ENCODE results near the gene CIB2.

GRCh38 chr15:78098131-78098755, 33.0 kb downstream of the CIB2 start:
- TF ChIP-seq CTCF (IDR thresholded peaks at IDR 0.05), result no peak
- TF ChIP-seq EZH2 (IDR thresholded peaks at IDR 0.05; ENCODE audit: borderline replicate concordance, insufficient read depth, low read depth, low read length, poor library complexity, severe bottlenecking), result no peak
